DMS 273 (cell line): ENCODE measurements around the gene PTGR2.
"Not testable (repeated sequence)": the region's sequence is repeated elsewhere in the genome, so short reads cannot be mapped to it uniquely, and the experiment has no call there.

Experiments used
- DNase-seq: peaks from one replicate; lab custom pipeline; 2025; ENCODE audit not compliant: unreplicated experiment; lab: John Stamatoyannopoulos, UW

PTGR2 gene

DNA sequence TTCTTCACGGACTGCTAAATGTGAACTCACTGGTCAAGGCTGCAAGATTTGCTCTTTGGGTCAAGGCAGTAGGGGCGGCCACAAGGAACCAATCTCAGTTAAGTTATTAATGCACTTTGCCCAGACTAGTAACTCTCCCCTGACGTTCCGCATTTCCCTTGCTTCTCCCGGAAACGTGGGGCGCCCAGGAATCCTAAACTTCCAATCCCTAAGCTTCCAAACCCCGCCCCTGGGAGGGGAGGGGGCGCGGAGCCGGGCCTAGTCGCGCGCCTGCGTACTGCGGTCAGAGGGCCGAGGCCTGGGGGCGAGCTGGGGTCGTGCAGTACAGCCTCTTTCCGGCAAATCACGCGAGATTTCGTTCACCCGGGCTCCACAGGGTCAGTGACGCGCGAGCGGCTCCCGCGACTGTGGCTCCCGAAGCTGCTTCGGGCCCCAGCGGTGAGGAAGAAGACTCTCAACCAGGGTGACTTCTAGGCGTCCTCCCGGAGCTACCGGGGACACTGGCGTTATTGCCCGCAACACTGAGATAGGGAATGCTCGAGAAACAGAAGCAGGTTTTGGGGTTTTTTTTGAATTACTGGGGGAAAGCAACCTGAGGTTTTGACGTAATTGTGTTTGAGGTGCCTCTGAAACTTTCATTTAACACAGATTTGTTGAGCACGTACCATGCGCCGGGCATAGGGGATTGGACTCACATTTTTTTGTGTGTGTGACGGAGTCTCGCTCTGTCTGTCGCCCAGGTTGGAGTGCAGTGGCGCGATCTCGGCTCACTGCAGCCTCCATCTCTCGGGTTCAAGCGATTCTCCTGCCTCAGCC is at the start of gene PTGR2:
TSS of gene PTGR2 (plus strand) at position 265 of the 816 bp plus-strand sequence. CDS start 7,032 bp downstream, outside the sequence.
- DNase-seq, result peak; percentile 99

GRCh38 chr14:73802431-73803188 is 49.0 kb upstream of the PTGR2 start:
- peak; percentile 31 for DNase-seq

DNA sequence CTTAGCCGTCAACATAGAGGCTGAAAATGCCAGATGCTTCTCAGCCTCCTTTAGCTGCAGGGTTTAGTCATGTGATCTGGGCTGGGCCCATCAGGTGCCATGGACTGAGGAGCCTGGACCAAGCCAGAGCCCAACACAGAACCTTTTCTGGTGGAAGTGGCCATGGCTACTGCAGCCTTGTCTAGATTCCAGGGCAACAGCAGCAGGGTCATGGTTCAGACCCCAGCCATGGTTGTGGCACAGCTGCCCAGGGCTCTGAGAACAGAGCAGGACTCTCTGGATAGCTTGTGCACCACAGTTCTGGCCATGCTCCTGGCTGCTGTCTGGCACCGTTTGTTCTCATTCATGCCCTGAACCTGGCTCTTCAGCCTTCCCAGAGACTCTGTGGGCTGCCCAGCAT is 47.0 kb upstream of the PTGR2 start:
- peak; percentile 24 for DNase-seq

GRCh38 chr14:73807457-73807856 is 44.2 kb upstream of the PTGR2 start:
- no peak for DNase-seq

DNA sequence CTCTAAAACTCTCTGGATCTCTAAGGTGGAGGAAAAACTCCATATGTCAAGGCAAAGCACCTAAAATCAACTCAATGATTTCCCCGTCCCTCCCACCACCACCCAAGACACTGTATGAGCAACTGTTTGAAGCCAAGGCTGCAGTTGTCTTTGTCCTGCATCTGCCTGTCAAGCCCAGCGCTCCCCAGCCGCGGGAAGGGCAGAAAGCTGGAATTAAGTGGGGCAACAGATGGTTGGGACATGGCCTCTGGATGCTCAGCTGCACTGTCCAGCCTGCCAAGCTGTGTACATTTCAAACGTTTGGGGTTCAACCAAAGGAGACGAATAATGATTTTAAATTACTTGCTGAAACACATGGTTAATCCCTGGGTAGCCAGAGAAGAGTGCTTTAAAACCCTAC is 42.2 kb upstream of the PTGR2 start:
- peak; percentile 82 for DNase-seq

- DNase-seq, result no peak
These were observed 41.0 kb upstream of the PTGR2 start for GRCh38 chr14:73810478-73811163.

DNA sequence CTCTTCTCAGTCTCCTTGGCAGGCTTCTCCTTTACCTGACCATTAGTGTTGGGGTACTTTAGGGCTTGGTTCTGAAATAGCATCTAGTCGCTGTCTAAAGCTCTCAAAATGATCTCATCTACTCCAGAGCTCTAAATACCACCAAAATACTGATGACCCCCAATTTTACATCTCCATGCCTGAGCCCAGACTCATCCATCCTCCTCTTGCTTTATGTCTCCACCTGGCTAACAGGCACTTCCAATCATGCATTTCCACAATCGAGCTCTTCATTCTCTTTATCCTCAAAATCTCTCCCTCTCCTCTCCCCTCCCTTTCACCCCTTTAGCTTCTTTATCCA is 40.5 kb upstream of the PTGR2 start:
- DNase-seq, result no peak

DNA sequence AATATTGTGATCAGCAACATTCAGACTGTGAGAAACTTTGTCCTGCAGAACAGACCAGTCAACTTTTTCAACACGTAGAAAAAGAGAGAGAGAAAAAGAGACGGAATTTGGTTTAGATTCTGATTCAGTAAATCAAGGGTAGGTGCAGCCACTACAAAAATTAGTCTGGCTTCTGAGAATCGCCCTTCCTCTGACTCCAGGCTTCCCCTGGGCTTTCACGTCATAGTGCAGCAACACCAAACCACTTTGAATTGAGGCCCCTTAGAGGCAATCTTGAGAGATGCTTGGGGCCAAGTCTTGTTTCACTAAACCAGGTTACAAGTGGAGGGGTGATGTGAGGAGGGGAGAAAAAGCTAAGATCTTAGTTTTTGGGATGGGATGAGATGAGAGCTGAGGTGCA is 37.5 kb upstream of the PTGR2 start:
- no peak for DNase-seq

DNA sequence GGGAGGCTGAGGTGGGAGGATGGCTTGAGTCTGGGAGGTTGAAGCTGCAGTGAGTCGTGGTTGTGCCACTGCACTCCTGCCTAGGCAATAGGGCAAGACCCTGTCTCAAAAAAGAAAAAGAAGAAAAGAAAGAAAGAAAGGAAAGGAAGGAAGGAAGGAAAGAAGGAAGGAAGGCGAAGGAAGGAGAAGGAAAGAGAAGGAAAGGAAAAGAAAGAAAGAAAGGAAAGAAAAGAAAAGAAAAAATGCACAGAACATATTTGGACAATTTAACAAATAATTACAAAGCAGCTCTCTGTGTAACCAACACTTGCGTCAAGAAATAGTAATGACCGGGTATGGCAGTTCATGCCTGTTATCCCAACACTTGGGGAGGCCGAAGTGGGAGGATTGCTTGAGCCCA is 35.8 kb upstream of the PTGR2 start:
- no peak for DNase-seq

GRCh38 chr14:73816393-73816816 is 35.2 kb upstream of the PTGR2 start:
- no peak for DNase-seq

DNA sequence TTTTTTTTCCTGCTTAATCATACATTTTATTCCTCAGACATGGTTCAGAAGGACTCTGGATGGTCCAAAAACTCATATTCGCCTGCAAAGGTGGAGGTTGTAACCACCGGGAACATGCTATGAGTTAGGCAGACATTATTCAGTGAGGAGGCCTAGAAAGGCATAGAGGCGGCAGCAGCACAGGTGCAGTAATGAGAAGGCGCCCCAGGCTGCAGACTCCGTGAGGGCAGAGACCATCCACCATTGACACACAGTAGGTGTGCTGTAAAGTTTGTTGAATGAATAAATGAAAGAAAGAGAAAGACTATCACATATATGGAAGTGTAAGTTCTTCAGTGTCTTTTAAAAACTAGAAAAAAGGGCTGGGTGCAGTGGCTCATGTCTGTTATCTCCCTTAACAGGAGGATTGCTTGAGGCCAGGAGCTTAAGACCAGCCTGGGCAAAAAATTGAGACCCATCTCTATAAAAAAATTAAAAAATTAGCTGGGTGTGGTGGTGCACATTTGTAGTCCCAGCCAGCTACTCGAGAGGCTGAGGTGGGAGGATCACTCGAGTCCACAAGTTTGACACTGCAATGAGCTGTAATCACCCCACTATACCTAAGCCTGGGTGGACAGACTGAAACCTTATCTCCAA is 34.5 kb upstream of the PTGR2 start:
- no peak for DNase-seq

GRCh38 chr14:73818821-73819220 is 32.8 kb upstream of the PTGR2 start:
- DNase-seq, result no peak

GRCh38 chr14:73820631-73821030 is 31.0 kb upstream of the PTGR2 start:
- DNase-seq, result no peak

- DNase-seq, result no peak
These were observed 28.2 kb upstream of the PTGR2 start for GRCh38 chr14:73823339-73823885.

GRCh38 chr14:73824127-73824526 is 27.5 kb upstream of the PTGR2 start:
- no peak for DNase-seq

DNA sequence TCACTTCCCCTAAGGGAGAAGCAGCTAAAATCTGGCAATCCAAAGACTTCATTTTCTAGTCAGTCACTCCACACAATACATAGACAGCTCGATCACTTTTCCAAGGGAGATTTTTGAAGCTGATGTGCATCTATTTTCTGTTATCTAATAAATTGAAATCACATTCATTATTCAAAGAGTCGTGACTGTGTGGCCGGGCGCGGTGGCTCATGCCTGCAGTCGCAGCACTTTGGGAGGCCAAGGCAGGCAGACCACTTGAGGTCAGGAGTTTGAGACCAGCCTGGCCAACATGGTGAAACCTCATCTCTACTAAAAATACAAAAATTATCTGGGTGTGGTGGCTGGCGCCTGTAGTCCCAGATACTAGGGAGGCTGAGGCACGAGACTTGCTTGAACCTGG is 27.1 kb upstream of the PTGR2 start:
- DNase-seq, result no peak

GRCh38 chr14:73825551-73826188 is 26.0 kb upstream of the PTGR2 start:
- peak; percentile 96 for DNase-seq

DNA sequence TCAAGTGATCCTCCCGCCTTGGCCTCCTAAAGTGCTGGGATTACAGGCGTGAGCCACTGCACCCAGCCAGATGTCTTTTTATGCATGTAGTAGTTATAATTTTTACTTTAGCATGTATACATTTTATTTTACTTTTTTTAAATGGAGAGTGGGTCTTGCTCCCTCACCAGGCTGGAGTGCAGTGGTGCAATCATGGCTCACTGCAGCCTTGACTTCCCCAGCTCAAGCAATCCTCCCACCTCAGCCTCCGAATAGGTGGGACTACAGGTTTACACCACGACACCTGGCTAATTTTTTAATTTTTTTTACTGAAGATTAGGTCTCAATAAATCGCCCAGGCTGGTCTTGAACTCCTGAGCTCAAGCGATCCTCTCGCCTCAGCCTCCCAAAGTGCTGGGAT is 24.4 kb upstream of the PTGR2 start:
- not testable (repeated sequence) for DNase-seq

GRCh38 chr14:73829071-73829470 is 22.6 kb upstream of the PTGR2 start:
- DNase-seq, result no peak
